Calu3 (cell line): ENCODE results near the gene OPALIN. TPM values are rescaled to one million over a fixed set of nuclear protein-coding genes. Genes with fewer than 3 reads are reported as not detected.

Source experiments
- BruUV-seq: library from RNA; stranded (reverse); fragments of 400-500 nt; replicated peaks from 2 replicates; lab custom pipeline; 2021; lab: Mats Ljungman, UMichigan
- CTCF ChIA-PET: fragments of 300-600 bp; sonication (Branson Sonifier 250); formaldehyde crosslinking; loops from one replicate; lab custom pipeline; 2022; ENCODE audit warnings: antibody characterized with exemption; lab: Charles Lee
- DNase-seq: peaks from one replicate; pipeline ENCODE4 v3.0.0; 2022
- H3K27ac Mint-ChIP-seq: one replicate; pipeline ENCODE4 v1.8.0; 2022; ENCODE audit warnings: mixed read lengths; ENCODE audit not compliant: unreplicated experiment
- H3K27me3 Mint-ChIP-seq: one replicate; pipeline ENCODE4 v1.8.0; 2022; ENCODE audit warnings: mixed read lengths; ENCODE audit not compliant: unreplicated experiment
- H3K36me3 Mint-ChIP-seq: one replicate; pipeline ENCODE4 v1.8.0; 2022; ENCODE audit warnings: mild to moderate bottlenecking, moderate library complexity, mixed read lengths; ENCODE audit not compliant: insufficient read depth, unreplicated experiment
- H3K4me1 Mint-ChIP-seq: one replicate; pipeline ENCODE4 v1.8.0; 2022; ENCODE audit warnings: mild to moderate bottlenecking, low read depth, mixed read lengths; ENCODE audit not compliant: unreplicated experiment
- H3K4me3 Mint-ChIP-seq: one replicate; pipeline ENCODE4 v1.8.0; 2022; ENCODE audit warnings: mild to moderate bottlenecking, low read depth, moderate library complexity, mixed read lengths; ENCODE audit not compliant: unreplicated experiment
- H3K9me3 Mint-ChIP-seq: one replicate; pipeline ENCODE4 v1.8.0; 2022; ENCODE audit warnings: low read depth, mixed read lengths; ENCODE audit not compliant: unreplicated experiment
- intact Hi-C: fragments of 100-400 bp; cut with micrococcal nuclease; formaldehyde crosslinking; loops from one replicate; pipeline ENCODE4 v1.10.0; 2022; ENCODE audit not compliant: unreplicated experiment
- total RNA-seq: library from RNA; stranded (reverse); gene quantifications from 2 replicates; pipeline ENCODE4 v1.2.3, GENCODE V29; 2022
- TF ChIP-seq, protein P1 (sequence below): fragments of 200-600 bp; IDR thresholded peaks from one replicate; pipeline ENCODE4 v1.8.0; 2022; ENCODE audit warnings: antibody characterized with exemption; ENCODE audit not compliant: unreplicated experiment

OPALIN gene
- total RNA-seq, 1 experiment from 2014 or later: not detected

DNA sequence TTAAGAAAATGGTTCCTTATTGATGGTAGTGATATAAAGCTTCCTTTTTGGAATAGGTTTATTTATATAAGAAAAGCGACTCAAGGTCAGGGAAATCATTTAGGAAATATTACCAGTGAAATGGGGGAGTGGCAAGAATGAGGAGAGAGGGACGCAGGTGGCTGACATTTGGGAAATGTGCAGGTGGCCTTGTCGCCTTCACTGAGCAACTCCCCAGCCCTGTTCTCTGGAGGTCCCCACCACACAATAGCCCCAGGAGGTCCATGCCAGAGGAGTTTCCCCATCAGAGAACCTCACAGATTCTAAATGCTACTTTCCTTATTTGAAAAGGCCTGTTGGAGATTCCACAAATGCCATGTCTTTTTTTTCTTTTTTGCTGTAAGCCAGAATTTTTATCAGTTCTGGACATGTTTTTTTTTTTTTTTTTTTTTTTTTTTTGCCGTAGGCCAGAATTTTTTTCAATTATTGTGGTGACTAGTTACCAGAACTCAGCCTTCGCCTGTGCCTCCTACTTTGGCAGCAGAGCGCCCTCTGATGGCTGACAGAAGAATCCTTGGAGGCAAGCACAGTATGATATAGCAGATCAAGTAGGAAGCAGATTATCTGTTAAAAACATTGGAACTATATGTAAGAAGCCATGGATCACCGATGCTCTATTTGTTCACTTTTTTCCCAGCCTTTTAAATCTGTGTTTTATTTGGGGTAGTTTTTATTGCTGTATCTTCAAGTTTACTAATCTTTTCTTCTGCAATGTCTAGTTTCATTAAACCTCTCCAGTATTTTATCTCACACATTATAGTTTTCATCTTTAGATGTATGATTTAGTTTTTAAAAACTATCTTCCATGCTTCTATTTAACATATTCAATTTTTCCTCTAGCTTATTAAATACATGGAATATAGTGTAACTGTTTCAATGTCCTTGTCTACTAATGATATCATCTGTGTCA is 18.6 kb downstream of the OPALIN start:
- Mint-ChIP-seq H3K27me3 (peaks cover 55% of the 10 kb centered on the region), H3K4me1 (no peaks in the 10 kb centered on the region), H3K4me3 (no peak overlapping the region), H3K36me3 (no peaks in the 10 kb centered on the region), H3K9me3 (no peaks in the 10 kb centered on the region), H3K27ac (no peak overlapping the region)
- intact Hi-C loops: loop anchor here (5.0 kb wide), 1 partner anchor 323 kb away; no protein-coding TSS in a partner anchor
- CTCF ChIA-PET: interaction anchor here (0.6 to 0.7 kb wide), 2 partner anchors 10 to 111 kb away, joined by 3 read pairs; no protein-coding TSS in a partner anchor
- TF ChIP-seq, protein P1, sequence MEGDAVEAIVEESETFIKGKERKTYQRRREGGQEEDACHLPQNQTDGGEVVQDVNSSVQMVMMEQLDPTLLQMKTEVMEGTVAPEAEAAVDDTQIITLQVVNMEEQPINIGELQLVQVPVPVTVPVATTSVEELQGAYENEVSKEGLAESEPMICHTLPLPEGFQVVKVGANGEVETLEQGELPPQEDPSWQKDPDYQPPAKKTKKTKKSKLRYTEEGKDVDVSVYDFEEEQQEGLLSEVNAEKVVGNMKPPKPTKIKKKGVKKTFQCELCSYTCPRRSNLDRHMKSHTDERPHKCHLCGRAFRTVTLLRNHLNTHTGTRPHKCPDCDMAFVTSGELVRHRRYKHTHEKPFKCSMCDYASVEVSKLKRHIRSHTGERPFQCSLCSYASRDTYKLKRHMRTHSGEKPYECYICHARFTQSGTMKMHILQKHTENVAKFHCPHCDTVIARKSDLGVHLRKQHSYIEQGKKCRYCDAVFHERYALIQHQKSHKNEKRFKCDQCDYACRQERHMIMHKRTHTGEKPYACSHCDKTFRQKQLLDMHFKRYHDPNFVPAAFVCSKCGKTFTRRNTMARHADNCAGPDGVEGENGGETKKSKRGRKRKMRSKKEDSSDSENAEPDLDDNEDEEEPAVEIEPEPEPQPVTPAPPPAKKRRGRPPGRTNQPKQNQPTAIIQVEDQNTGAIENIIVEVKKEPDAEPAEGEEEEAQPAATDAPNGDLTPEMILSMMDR: peak; percentile 30
- no TSS peak for BruUV-seq
- DNase-seq: peak; percentile 54

DNA sequence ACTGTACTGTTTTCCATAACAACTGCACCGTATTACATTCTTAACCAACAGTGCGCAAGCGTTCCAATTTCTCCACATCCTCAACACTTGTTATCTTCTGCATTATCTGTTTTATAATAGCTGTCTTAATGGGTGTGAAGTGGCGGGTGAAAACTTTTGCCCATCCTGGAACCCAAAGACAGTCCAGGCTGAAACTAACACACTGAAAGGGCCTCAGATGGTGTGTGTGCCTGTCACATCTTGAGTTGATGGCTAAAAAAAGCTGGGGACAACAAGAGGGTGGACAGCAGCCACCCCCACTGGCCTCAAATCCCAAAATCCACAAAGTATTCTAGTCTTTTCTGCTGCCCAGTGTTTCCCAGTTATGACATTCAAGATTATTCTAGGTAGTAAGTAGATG is 19.4 kb downstream of the OPALIN start:
- Mint-ChIP-seq H3K27me3 (peaks cover 47% of the 10 kb centered on the region), H3K4me1 (no peaks in the 10 kb centered on the region)
- CTCF ChIA-PET: interaction anchor here (0.6 to 0.7 kb wide), 2 partner anchors 9 to 110 kb away, joined by 3 read pairs; no protein-coding TSS in a partner anchor

DNA sequence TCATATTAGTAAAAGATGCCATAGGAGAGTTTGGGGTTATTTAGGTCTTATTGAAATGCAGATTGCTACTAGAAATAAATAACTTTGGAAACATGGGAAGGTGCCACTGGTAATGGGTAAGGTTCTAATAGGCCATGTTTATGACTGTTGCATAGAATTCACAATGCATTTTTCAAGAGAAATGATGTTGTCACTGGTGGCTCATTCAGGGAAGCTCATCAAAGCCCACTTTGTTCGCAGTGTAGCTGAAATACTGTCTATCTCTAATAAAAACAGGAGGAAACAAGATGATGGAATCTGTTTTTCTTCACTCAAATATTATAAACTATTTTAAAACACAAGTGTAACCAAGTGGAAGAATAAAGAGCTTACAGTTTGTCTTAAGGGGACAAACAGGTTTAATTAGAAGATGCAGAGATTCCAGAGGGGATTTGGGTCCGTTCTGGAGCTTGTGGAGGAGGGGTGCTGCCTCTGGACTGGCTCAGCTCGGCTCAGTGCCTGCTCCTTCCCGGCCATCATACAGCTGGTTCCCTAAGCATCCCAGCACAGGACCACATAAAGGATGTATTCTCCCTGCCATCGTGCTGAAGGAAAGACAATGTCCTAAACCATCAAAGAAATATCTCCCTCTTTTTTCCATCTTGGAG is 20.4 kb downstream of the OPALIN start:
- Mint-ChIP-seq H3K9me3 (no peaks in the 10 kb centered on the region), H3K27ac (no peak overlapping the region), H3K4me1 (no peaks in the 10 kb centered on the region), H3K4me3 (no peak overlapping the region), H3K27me3 (peaks cover 46% of the 10 kb centered on the region), H3K36me3 (no peaks in the 10 kb centered on the region)
- CTCF ChIA-PET: interaction anchor here (0.7 kb wide), 1 partner anchor 109 kb away, joined by 3 read pairs; no protein-coding TSS in a partner anchor
- intact Hi-C loops: loop anchor here (5.0 kb wide), 1 partner anchor 321 kb away; no protein-coding TSS in a partner anchor
- DNase-seq: no peak
- TF ChIP-seq, protein P1: no peak
- BruUV-seq: no TSS peak

More for the DNA sequence above, 19.4 kb downstream of the OPALIN start:
- H3K9me3 Mint-ChIP-seq: no peaks in the 10 kb centered on the region
- intact Hi-C loops: loop anchor here (5.0 kb wide), 1 partner anchor 322 kb away; no protein-coding TSS in a partner anchor
- TF ChIP-seq, protein P1: no peak
- no peak for DNase-seq
- BruUV-seq: no TSS peak
- H3K36me3 Mint-ChIP-seq: no peaks in the 10 kb centered on the region
- H3K27ac Mint-ChIP-seq: no peak overlapping the region
- H3K4me3 Mint-ChIP-seq: no peak overlapping the region

DNA sequence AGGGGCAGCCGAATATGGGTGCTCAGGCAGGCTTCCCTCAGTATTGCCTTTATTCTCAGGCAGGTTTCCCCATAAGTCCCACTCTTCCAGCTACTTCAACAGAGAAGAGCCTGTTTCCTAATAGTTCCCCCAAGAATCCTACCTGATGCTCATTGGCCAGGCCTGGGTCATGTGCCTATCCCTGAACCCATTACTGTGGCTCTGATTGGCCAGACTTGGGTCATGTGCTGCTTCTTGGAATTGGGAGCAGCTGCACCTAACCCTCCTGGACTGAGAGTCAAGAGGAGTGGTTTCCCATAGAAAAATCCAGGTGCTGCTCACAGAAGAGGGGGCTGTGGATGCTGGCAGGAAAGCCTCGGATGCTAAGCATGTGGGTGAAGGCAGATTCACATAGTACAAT is 21.7 kb downstream of the OPALIN start:
- no peak overlapping the region for H3K27ac Mint-ChIP-seq
- CTCF ChIA-PET: no interaction called here
- no peak overlapping the region for H3K4me3 Mint-ChIP-seq
- intact Hi-C loops: loop anchor here (5.0 kb wide), 1 partner anchor 320 kb away; no protein-coding TSS in a partner anchor
- TF ChIP-seq, protein P1: no peak
- BruUV-seq: no TSS peak
- H3K36me3 Mint-ChIP-seq: no peaks in the 10 kb centered on the region
- H3K27me3 Mint-ChIP-seq: peaks cover 46% of the 10 kb centered on the region
- DNase-seq: no peak
- no peaks in the 10 kb centered on the region for H3K9me3 Mint-ChIP-seq
- no peaks in the 10 kb centered on the region for H3K4me1 Mint-ChIP-seq
